Vagina (tissue), 2 donors: ENCODE data around the gene IFNG.

Experiments used
- POLR2A ChIP-seq, 2 donors: fragments of 450-650 bp; IDR thresholded peaks; one replicate each; pipeline ENCODE4 v1.6.1; 2017; ENCODE audit warnings: antibody characterized with exemption in 2 of 2, mild to moderate bottlenecking in 2 of 2, moderate library complexity in 2 of 2
- POLR2AphosphoS5 ChIP-seq, 2 donors: sonication (generic); formaldehyde crosslinking; IDR thresholded peaks; one replicate each; pipeline ENCODE4 v1.9.0; 2017; ENCODE audit warnings: antibody characterized with exemption in 2 of 2, mild to moderate bottlenecking in 2 of 2, low read depth in 1 of 2; ENCODE audit not compliant: insufficient read depth in 1 of 2
- TF ChIP-seq, protein P1 (sequence below), 3 experiments: fragments of 450-650 bp in 2 of 3; fragments of 200-600 bp in 1 of 3; sonication (generic) in 1 of 3; IDR thresholded peaks; one replicate each; pipeline ENCODE4 v1.5.1; 2017 to 2019; ENCODE audit warnings: antibody characterized with exemption in 3 of 3, mild to moderate bottlenecking in 2 of 3, moderate library complexity in 2 of 3

DNA sequence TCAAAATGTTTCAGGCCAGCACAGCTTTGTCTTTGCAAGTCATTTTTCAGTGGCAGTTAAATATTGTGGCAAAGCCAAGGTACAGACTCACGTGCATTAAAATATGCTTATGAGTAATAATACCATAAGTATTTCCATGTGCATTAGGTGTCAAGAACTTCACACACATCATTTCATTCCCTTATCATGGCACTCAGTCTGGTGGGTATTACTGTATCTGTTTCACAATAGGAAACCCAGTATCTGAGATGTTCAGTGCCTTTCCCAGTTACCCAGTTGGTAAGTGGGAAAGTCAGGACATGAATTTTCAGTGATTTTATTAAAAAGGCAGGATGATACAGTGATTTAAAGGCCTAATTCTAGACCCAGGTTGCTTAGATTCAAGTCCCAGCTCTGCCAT, 52.9 kb downstream of the IFNG start:
- TF ChIP-seq, protein P1, sequence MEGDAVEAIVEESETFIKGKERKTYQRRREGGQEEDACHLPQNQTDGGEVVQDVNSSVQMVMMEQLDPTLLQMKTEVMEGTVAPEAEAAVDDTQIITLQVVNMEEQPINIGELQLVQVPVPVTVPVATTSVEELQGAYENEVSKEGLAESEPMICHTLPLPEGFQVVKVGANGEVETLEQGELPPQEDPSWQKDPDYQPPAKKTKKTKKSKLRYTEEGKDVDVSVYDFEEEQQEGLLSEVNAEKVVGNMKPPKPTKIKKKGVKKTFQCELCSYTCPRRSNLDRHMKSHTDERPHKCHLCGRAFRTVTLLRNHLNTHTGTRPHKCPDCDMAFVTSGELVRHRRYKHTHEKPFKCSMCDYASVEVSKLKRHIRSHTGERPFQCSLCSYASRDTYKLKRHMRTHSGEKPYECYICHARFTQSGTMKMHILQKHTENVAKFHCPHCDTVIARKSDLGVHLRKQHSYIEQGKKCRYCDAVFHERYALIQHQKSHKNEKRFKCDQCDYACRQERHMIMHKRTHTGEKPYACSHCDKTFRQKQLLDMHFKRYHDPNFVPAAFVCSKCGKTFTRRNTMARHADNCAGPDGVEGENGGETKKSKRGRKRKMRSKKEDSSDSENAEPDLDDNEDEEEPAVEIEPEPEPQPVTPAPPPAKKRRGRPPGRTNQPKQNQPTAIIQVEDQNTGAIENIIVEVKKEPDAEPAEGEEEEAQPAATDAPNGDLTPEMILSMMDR (IDR thresholded peaks at IDR 0.05): no peak
- no peak for TF ChIP-seq POLR2AphosphoS5 (IDR thresholded peaks at IDR 0.05; ENCODE audit: insufficient read depth in 1 of 2, low read depth in 1 of 2)
- no peak for TF ChIP-seq POLR2A (IDR thresholded peaks at IDR 0.05)
